RWPE1 (cell line): ENCODE results near the gene ERO1B.

Experiments used
- CTCF ChIA-PET: fragments of 350-600 bp; sonication (Branson Sonifier 250); formaldehyde crosslinking; extraction: SDS; loops from one replicate; lab custom pipeline; 2021; lab: Yijun Ruan, JAX
- POLR2A ChIA-PET: fragments of 400-600 bp; formaldehyde crosslinking; extraction: SDS; loops from one replicate; lab custom pipeline; 2020; ENCODE audit warnings: antibody characterized with exemption; ENCODE audit not compliant: low non-redundant PET; lab: Yijun Ruan, JAX
- DNase-seq: peaks from one replicate; pipeline ENCODE4 v3.0.0; 2012; ENCODE audit warnings: low spot score
- H3K27ac ChIP-seq: fragments of 450-650 bp; 2 replicates; pipeline ENCODE4 v1.5.1; 2017
- TF ChIP-seq, protein P1 (sequence below): fragments of 450-650 bp; conservative IDR thresholded peaks from 2 replicates; pipeline ENCODE4 v1.5.1; 2017; ENCODE audit warnings: low read depth, mild to moderate bottlenecking

Gene ERO1B

DNA sequence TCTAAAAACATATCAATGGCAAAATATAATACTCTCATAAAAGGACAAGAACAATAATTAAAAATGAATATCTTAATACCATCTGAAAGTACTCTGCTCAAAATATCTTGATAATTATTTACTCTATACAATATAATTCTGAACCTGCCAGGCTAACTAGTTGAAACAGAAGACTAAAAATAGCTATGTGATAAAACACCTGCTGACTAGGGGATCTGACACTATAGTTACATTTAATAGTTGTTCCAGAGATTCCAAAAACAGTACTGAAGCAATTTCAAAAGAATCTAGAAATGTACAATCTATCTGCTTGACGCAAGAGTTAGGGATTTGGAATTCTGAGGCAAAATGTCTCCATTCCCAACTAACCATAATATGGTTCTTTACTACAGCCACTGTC is 30.2 kb downstream of the ERO1B start:
- TF ChIP-seq, protein P1, sequence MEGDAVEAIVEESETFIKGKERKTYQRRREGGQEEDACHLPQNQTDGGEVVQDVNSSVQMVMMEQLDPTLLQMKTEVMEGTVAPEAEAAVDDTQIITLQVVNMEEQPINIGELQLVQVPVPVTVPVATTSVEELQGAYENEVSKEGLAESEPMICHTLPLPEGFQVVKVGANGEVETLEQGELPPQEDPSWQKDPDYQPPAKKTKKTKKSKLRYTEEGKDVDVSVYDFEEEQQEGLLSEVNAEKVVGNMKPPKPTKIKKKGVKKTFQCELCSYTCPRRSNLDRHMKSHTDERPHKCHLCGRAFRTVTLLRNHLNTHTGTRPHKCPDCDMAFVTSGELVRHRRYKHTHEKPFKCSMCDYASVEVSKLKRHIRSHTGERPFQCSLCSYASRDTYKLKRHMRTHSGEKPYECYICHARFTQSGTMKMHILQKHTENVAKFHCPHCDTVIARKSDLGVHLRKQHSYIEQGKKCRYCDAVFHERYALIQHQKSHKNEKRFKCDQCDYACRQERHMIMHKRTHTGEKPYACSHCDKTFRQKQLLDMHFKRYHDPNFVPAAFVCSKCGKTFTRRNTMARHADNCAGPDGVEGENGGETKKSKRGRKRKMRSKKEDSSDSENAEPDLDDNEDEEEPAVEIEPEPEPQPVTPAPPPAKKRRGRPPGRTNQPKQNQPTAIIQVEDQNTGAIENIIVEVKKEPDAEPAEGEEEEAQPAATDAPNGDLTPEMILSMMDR, result no peak
- DNase-seq, result no peak
- POLR2A ChIA-PET, result no interaction called here
- no peak overlapping the region for H3K27ac ChIP-seq
- CTCF ChIA-PET, result interaction anchor here (0.6 to 0.7 kb wide), 2 partner anchors 8 to 147 kb away, joined by 3 read pairs; no protein-coding TSS in a partner anchor

DNA sequence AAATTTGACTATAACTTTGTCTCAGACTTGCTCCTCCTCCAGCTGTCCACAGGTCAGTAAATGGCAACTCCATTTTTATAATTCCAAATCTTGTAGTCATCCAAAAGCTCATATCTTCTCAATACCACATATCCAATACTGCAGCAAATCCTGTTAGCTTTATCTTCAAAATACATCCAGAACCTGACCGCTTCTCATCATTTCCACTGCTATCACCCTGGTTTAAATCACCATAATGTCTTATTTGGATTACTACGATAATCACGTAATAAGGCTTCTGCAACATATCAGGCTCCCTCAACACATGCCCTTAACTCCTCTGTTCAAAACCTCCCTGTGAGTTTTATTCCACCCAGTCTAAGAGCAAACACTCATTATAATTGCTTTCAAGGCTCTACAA is 34.5 kb downstream of the ERO1B start:
- TF ChIP-seq, protein P1, result no peak
- no peak overlapping the region for H3K27ac ChIP-seq
- CTCF ChIA-PET, result interaction anchor here (0.6 kb wide), 1 partner anchor 267 kb away, joined by 3 read pairs; no protein-coding TSS in a partner anchor
- no peak for DNase-seq
- POLR2A ChIA-PET, result no interaction called here

DNA sequence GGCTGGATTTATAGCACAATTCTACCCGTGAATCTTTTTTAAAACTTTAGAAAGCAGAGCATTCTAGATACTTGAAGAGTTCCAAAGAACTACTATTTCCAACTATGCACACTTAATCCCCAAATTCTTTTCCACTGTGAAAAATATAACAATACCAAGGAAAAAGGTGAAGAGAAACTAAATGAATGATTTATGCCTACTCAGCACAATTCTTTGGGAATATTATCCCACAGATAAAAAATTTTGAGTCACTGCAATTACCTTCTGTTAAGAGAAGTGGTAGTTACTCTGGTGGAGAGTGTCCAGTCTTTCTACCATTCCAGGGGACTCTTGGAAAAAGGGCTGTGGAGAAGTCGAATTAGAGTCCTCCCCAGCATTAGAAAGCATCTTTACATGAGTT is 39.2 kb downstream of the ERO1B start:
- POLR2A ChIA-PET, result no interaction called here
- H3K27ac ChIP-seq, result no peak overlapping the region
- DNase-seq, result no peak
- CTCF ChIA-PET, result interaction anchor here (0.6 to 0.8 kb wide), 2 partner anchors 19 to 35 kb away, joined by 4 to 6 read pairs; no protein-coding TSS in a partner anchor
- TF ChIP-seq, protein P1, result no peak

DNA sequence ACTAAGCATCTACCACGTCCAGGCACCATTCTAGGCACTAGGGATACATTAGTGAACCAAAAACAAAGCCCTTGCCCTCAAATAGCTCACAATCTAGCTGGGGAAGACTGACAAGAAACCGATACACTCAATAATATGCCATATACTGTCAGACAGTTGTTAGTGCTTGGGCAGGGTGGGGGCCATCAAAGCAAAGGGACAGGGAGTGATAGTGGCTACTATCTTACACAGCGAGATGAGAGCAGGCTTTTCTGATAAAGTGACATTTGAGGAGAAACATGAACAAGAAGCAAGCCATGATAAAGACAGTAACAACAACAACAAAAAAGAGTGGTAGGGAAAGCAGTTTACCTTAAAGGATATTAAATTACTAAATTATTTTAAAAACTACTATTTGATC is 41.1 kb downstream of the ERO1B start:
- CTCF ChIA-PET, result interaction anchor here (0.5 kb wide), 1 partner anchor 219 kb away, joined by 3 read pairs; no protein-coding TSS in a partner anchor
- TF ChIP-seq, protein P1, result no peak
- no peak overlapping the region for H3K27ac ChIP-seq
- DNase-seq, result no peak
- POLR2A ChIA-PET, result no interaction called here

DNA sequence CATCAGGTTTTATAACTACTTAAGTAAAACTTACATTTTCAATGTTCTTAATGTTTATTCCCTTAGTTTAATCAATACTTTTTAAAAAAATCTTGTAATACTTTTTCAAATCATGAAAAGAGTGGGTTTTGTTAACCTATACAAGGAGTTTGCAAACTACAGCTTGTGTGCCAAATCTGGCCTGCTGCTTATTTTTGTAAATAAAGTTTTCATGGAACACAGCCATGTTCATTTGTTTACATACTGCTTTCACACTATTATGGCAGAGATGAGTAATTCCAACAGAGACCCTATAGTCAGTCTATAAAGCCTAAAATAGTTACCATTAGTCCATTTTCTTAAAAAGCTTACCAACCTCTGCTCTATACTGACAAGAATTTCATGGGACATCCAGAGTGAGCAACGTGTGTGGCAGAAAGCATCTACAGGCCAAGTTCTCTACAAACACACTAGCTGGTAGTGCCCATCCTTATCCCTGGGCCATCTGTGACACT is 42.6 kb downstream of the ERO1B start:
- no peak overlapping the region for H3K27ac ChIP-seq
- no peak for DNase-seq
- ChIA-PET CTCF (interaction anchor here (0.6 kb wide), 2 partner anchors 42 to 659 kb away, joined by 3 to 9 read pairs; no protein-coding TSS in a partner anchor), POLR2A (no interaction called here)
- TF ChIP-seq, protein P1, result no peak

DNA sequence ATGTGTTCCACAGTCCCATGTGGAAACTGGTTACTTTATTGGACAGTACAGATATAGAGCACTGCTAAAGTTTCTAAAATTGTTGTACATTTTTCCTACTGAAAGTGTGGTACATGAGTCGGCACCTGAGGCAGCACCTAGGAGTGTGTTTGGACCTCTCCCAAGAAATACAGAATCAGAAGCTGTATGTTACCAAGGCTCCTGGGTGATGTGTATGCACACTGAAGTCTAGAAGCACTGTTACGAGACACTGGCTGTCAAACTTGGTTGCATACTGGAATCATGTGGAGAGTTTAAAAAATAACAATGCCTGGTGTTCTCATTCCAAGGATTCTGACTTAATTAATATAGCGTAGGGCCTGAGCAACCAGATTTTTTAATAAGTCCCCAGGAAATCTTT is 46.6 kb downstream of the ERO1B start:
- TF ChIP-seq, protein P1, result no peak
- CTCF ChIA-PET, result interaction anchor here (0.6 kb wide), 1 partner anchor 13 kb away, joined by 4 read pairs; no protein-coding TSS in a partner anchor
- POLR2A ChIA-PET, result no interaction called here
- H3K27ac ChIP-seq, result no peak overlapping the region
- no peak for DNase-seq
